Peyer's patch (tissue), 4 donors: ENCODE data around the gene SIK2.

Experiments used
- CTCF ChIP-seq, 6 experiments: fragments of 450-650 bp in 4 of 6; fragments of 200-600 bp in 2 of 6; sonication (generic) in 1 of 6; IDR thresholded peaks; one replicate each; pipeline ENCODE4 v1.5.1; 2017 to 2019; ENCODE audit warnings: antibody characterized with exemption in 6 of 6, mild to moderate bottlenecking in 3 of 6, moderate library complexity in 1 of 6
- POLR2A ChIP-seq, 2 donors: fragments of 450-650 bp; IDR thresholded peaks; one replicate each; pipeline ENCODE4 v1.5.1; 2017; ENCODE audit warnings: antibody characterized with exemption in 2 of 2, mild to moderate bottlenecking in 2 of 2, moderate library complexity in 2 of 2

GRCh38 chr11:111561791-111562325 lies 40.4 kb upstream of the SIK2 start:
- no peak for TF ChIP-seq CTCF (IDR thresholded peaks at IDR 0.05)
- TF ChIP-seq POLR2A (IDR thresholded peaks at IDR 0.05): no peak
